HG03045 (cell line): ENCODE results near the gene WDR41.

Experiments
- ATAC-seq: cut with Tn5 transposase; IDR thresholded peaks from one replicate; pipeline ENCODE4 v1.9.1; 2021; ENCODE audit warnings: mild to moderate bottlenecking, moderate library complexity; ENCODE audit not compliant: unreplicated experiment

The WDR41 gene

GRCh38 chr5:77448831-77449230, 43.3 kb downstream of the WDR41 start:
- ATAC-seq, result no peak

- ATAC-seq, result no peak
Observed at GRCh38 chr5:77444356-77444755, 47.8 kb downstream of the WDR41 start.

- no peak for ATAC-seq
Observed at GRCh38 chr5:77443670-77444069, 48.4 kb downstream of the WDR41 start.

- ATAC-seq, result no peak
Observed at GRCh38 chr5:77438071-77438470, 54.0 kb downstream of the WDR41 start.

GRCh38 chr5:77437194-77437593, 54.9 kb downstream of the WDR41 start:
- ATAC-seq, result no peak

- no peak for ATAC-seq
Observed at GRCh38 chr5:77431719-77432118, 60.4 kb downstream of the WDR41 start.

GRCh38 chr5:77431286-77431685, 60.8 kb downstream of the WDR41 start:
- no peak for ATAC-seq

- no peak for ATAC-seq
Observed at GRCh38 chr5:77430726-77431125, 61.4 kb downstream of the WDR41 start.

GRCh38 chr5:77428526-77428925, 63.6 kb downstream of the WDR41 start:
- ATAC-seq, result no peak

GRCh38 chr5:77427998-77428397, 64.1 kb downstream of the WDR41 start:
- ATAC-seq, result no peak

- ATAC-seq, result no peak
Observed at GRCh38 chr5:77426670-77427069, 65.4 kb downstream of the WDR41 start.

- ATAC-seq, result no peak
Observed at GRCh38 chr5:77425998-77426659, 66.0 kb downstream of the WDR41 start.

GRCh38 chr5:77425420-77425819, 66.7 kb downstream of the WDR41 start:
- no peak for ATAC-seq

- no peak for ATAC-seq
Observed at GRCh38 chr5:77424921-77425320, 67.2 kb downstream of the WDR41 start.

GRCh38 chr5:77423022-77423750, 68.9 kb downstream of the WDR41 start:
- no peak for ATAC-seq

GRCh38 chr5:77420940-77421339, 71.2 kb downstream of the WDR41 start:
- no peak for ATAC-seq

GRCh38 chr5:77419644-77420582, 72.2 kb downstream of the WDR41 start:
- no peak for ATAC-seq

- ATAC-seq, result no peak
Observed at GRCh38 chr5:77418601-77419581, 73.2 kb downstream of the WDR41 start.

GRCh38 chr5:77418162-77418561, 74.0 kb downstream of the WDR41 start:
- ATAC-seq, result no peak

GRCh38 chr5:77413049-77413448, 79.1 kb downstream of the WDR41 start:
- no peak for ATAC-seq
